H1 (cell line): ENCODE data around the gene THRB. TPM values are rescaled to one million over a fixed set of nuclear protein-coding genes. Genes with fewer than 3 reads are reported as not detected.

Source experiments
- CHD7 ChIP-seq: fragments of 300-600 bp; sonication (generic); IDR thresholded peaks from 2 replicates; pipeline ENCODE4 v1.7.1; 2012; ENCODE audit warnings: low read length, moderate library complexity, mild to moderate bottlenecking, inconsistent platforms; ENCODE audit not compliant: insufficient replicate concordance
- POU5F1 ChIP-seq: IDR thresholded peaks from 2 replicates; pipeline ENCODE4 v1.6.1; 2011; ENCODE audit warnings: low read depth, mild to moderate bottlenecking, low read length, moderate library complexity
- SRF ChIP-seq: IDR thresholded peaks from 2 replicates; pipeline ENCODE4 v1.6.1; 2011; ENCODE audit warnings: mild to moderate bottlenecking, low read depth, low read length, moderate library complexity
- TAF7 ChIP-seq: optimal IDR thresholded peaks from 2 replicates; pipeline ENCODE3; 2011; ENCODE audit warnings: low read depth, mild to moderate bottlenecking, inconsistent platforms, low read length, moderate library complexity, borderline replicate concordance
- polyA plus RNA-seq, 7 experiments: library from polyadenylated mRNA; depleted of rRNA in 3 of 7; stranded (reverse) in 5 of 7; unstranded in 2 of 7; fragments of >200 nt in 5 of 7; fragments of 200-250 nt in 2 of 7; gene quantifications; 1 replicate in 5 of 7; 2 replicates in 1 of 7; 4 replicates in 1 of 7; pipeline versions ENCODE4 v1.2.1 to v1.2.3, GENCODE V29; 2011 to 2013; ENCODE audit warnings: missing spikeins in 2 of 7, mixed read lengths in 2 of 7
- total RNA-seq: library from RNA; stranded (reverse); fragmentation: NEBNext Ultra II Directional; extraction: Animal tissue kit (Norgen Biotek cat#: 25700); gene quantifications from 2 replicates; pipeline ENCODE4 v1.2.1, GENCODE V29; 2021
- TF ChIP-seq, protein P1 (sequence below): IDR thresholded peaks from 2 replicates; pipeline ENCODE4 v1.6.1; 2012; ENCODE audit warnings: inconsistent platforms
- TF ChIP-seq, protein P2 (sequence below): IDR thresholded peaks from 2 replicates; pipeline ENCODE4 v1.6.1; 2011; ENCODE audit warnings: low read length, improper control_type of control experiment

The THRB gene
- total and polyA plus RNA-seq, 2 of the 8 experiments (the other 6 are each of a cell fraction or from before 2014, with no cell fraction given), result 0.98 to 3.9 TPM

DNA sequence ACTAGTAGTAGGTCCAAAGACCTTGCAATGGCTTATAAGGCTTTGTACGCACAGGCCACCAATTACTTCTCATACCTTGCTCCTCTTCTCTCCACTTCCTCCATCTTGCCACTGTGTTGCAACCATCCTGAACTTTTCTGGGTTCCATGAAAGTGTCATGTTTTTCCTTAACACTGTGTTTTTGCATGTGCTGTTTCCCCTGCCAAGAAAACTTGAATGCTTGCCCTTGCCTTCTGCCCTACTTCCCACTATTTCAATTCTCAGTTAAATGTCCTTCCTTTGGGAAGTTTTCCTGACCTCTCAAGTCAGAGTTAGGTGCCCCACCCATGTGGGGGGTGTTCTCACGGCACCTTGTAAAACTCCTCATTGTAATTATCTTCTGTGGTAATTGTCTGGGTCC, 182.8 kb downstream of the THRB start (continued):
- TF ChIP-seq CHD7 (no peak), POU5F1 (no peak), TAF7 (no peak), SRF (no peak)
- TF ChIP-seq, protein P1, sequence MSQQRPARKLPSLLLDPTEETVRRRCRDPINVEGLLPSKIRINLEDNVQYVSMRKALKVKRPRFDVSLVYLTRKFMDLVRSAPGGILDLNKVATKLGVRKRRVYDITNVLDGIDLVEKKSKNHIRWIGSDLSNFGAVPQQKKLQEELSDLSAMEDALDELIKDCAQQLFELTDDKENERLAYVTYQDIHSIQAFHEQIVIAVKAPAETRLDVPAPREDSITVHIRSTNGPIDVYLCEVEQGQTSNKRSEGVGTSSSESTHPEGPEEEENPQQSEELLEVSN, result no peak
- TF ChIP-seq, protein P2, sequence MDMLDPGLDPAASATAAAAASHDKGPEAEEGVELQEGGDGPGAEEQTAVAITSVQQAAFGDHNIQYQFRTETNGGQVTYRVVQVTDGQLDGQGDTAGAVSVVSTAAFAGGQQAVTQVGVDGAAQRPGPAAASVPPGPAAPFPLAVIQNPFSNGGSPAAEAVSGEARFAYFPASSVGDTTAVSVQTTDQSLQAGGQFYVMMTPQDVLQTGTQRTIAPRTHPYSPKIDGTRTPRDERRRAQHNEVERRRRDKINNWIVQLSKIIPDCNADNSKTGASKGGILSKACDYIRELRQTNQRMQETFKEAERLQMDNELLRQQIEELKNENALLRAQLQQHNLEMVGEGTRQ, result no peak
- TF ChIP-seq, all 59 proteins: peak for 0
